IPS-18a (cell line): ENCODE data around the gene UBE4B.
"Not testable (repeated sequence)": the region's sequence is repeated elsewhere in the genome, so short reads cannot be mapped to it uniquely, and the experiment has no call there.

ENCODE experiments used
- H3K27ac ChIP-seq: one replicate; pipeline ENCODE4 v1.5.1; 2013; ENCODE audit warnings: low read length
- H3K27me3 ChIP-seq: one replicate; pipeline ENCODE4 v1.6.1; 2013; ENCODE audit warnings: mild to moderate bottlenecking, low read length; ENCODE audit not compliant: control insufficient read depth, insufficient read depth
- H3K36me3 ChIP-seq: one replicate; pipeline ENCODE4 v1.6.1; 2013; ENCODE audit warnings: low read depth, low read length; ENCODE audit not compliant: control insufficient read depth
- H3K4me1 ChIP-seq: one replicate; pipeline ENCODE4 v1.6.1; 2013; ENCODE audit warnings: low read depth, low read length; ENCODE audit not compliant: control insufficient read depth
- H3K4me3 ChIP-seq: one replicate; pipeline ENCODE4 v1.5.1; 2013; ENCODE audit warnings: low read length
- H3K9ac ChIP-seq: one replicate; pipeline ENCODE4 v1.6.1; 2013; ENCODE audit warnings: mild to moderate bottlenecking, low read length, moderate library complexity
- H3K9me3 ChIP-seq: one replicate; pipeline ENCODE4 v1.6.1; 2013; ENCODE audit warnings: low read depth, low read length; ENCODE audit not compliant: control insufficient read depth

UBE4B gene

DNA sequence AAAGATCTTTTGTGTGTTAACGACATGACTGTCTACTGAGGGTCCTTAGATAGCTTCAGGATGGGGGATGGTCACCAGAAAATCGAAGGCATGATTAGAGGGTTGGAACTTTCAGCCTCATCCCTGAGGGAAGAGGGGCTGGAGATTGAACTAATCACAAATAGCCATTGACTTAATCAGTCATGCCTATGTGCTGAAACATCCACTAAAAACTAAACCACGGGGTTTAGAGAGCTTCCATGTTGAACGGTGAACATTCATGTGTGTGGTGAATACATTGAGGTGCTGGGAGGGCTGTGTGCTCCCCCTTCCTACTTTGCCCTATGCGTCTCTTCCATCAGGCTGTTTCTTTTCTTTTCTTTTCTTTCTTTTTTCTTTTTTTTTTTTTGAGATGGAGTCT lies 18.7 kb upstream of the UBE4B start:
- H3K27ac ChIP-seq: no peak overlapping the region
- no peaks in the 10 kb centered on the region for H3K36me3 ChIP-seq
- no peak overlapping the region for H3K4me3 ChIP-seq
- no peaks in the 10 kb centered on the region for H3K9me3 ChIP-seq
- H3K27me3 ChIP-seq: no peaks in the 10 kb centered on the region
- no peak overlapping the region for H3K9ac ChIP-seq
- no peaks in the 10 kb centered on the region for H3K4me1 ChIP-seq

DNA sequence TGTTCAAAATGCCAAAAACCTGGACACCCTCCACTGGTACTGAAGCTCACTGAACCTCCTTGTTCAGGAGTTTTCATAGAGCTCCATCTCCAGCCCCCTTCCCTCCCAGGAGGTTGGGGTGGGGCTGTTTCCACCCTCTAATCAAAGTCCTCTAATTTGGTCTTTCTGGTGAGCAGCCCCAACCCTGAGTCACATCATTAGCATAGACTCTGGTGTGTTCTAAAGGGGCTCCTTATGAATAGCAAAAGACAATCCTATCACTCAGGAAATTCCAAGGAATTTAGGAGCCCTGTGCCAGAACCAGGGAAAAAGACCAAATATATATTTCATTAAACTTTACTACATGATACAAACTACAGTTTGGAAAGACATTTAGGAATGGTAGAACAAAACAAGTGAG lies 13.2 kb upstream of the UBE4B start:
- no peak overlapping the region for H3K4me3 ChIP-seq
- no peaks in the 10 kb centered on the region for H3K27me3 ChIP-seq
- H3K36me3 ChIP-seq: no peaks in the 10 kb centered on the region
- H3K9ac ChIP-seq: no peak overlapping the region
- H3K27ac ChIP-seq: no peak overlapping the region
- no peaks in the 10 kb centered on the region for H3K4me1 ChIP-seq
- H3K9me3 ChIP-seq: no peaks in the 10 kb centered on the region

DNA sequence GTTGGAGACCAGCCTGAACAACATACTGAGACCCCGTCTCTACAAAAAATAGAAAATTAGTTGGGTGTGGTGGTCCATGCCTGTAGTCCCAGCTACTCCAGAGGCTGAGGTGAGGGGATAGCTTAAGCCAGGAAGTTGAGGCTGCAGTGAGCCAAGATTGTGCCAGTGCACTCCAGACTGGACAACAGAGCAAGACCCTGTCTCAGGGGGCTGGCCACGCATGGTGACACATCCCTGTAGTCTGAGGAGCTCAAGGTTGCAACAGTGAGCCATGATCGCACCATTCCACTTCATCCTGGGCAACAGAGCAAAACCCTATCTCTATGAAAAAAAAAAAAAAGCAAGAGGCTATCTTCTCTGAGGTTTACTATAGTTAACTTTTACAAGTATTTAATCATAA lies 12.7 kb upstream of the UBE4B start:
- no peaks in the 10 kb centered on the region for H3K27me3 ChIP-seq
- H3K4me3 ChIP-seq: no peak overlapping the region
- no peaks in the 10 kb centered on the region for H3K36me3 ChIP-seq
- no peak overlapping the region for H3K27ac ChIP-seq
- no peaks in the 10 kb centered on the region for H3K9me3 ChIP-seq
- no peak overlapping the region for H3K9ac ChIP-seq
- no peaks in the 10 kb centered on the region for H3K4me1 ChIP-seq

DNA sequence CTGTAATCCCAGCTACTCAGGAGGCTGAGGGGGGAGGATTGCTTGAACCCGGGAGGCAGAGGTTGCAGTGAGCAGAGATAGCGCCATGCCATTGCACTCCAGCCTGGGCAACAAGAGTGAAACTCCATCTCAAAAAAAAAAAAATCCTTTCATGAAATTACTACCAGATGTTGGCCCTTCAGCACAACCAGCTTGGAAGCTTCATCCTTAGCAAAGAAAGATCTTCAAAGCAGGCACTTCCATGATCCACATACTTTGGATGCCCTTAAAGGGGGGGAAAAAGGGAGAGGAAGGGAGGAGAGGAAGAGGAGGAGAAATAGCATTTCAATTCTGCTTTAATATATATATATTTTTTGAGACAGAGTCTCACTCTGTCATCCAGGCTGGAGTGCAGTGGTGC lies 12.1 kb upstream of the UBE4B start:
- H3K9ac ChIP-seq, H3K27ac ChIP-seq, H3K4me3 ChIP-seq, H3K4me1 ChIP-seq, H3K36me3 ChIP-seq, H3K27me3 ChIP-seq, H3K9me3 ChIP-seq: not testable (repeated sequence)

DNA sequence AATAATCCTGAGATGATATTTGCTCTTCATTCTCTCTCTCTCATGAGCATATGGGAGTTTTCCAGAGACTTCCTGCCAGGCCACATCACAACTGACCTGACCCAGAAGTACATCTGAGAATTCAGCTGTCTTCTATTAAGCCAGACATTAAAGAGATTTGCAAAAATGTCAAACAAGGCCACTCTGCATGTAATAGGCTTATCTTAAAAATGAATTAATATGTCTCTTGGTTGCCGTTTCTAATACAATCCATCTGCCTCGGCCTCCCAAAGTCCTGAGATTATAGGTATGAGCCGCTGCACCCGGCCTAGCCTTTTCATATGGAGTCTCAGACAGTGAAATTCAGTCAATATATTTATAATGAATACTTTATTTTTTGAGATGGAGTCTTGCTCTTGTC lies 10.8 kb upstream of the UBE4B start:
- H3K9ac ChIP-seq, H3K27me3 ChIP-seq, H3K9me3 ChIP-seq, H3K4me3 ChIP-seq, H3K4me1 ChIP-seq, H3K36me3 ChIP-seq, H3K27ac ChIP-seq: not testable (repeated sequence)

DNA sequence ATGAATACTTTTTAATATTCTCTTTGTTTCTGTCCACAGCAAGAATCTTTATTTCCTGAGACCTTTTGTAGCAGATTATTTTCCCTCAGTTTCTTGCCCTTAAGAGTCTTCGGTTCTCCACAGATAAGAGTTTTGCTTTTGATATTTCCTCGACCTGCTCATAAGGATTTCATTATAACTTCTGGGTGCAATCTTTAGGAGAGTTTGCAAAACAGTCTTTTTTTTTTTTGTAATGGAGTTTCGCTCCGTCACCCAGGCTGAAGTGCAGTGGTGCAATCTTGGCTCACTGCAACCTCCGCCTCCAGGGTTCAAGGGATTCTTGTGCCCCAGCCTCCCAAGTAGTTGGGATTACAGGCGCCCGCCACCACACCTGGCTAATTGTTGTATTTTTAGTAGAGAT lies 10.1 kb upstream of the UBE4B start:
- Histone ChIP-seq H3K4me3 (no peak overlapping the region), H3K27me3 (no peaks in the 10 kb centered on the region), H3K27ac (no peak overlapping the region), H3K4me1 (no peaks in the 10 kb centered on the region), H3K36me3 (no peaks in the 10 kb centered on the region), H3K9me3 (no peaks in the 10 kb centered on the region), H3K9ac (no peak overlapping the region)

DNA sequence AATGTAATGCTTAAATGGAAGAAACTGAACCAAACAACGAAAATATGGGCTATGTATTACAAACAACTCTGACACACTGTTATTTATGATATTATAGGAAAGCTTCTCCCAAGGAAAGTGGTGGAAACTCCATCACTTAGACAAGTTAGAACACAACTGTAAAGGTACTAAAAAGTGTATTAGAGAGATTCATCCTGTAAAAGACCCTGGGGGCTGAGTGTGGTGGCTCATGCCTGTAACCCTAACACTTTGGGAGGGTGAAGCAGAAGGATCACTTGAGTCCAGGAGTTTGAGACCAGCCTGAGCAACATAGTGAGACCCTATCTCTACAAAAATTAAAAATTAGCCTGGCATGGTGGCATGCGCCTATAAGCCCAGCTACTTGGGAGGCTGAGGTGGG lies 7.4 kb upstream of the UBE4B start:
- no peak overlapping the region for H3K27ac ChIP-seq
- no peaks in the 10 kb centered on the region for H3K27me3 ChIP-seq
- no peak overlapping the region for H3K4me3 ChIP-seq
- no peaks in the 10 kb centered on the region for H3K9me3 ChIP-seq
- no peaks in the 10 kb centered on the region for H3K36me3 ChIP-seq
- H3K9ac ChIP-seq: no peak overlapping the region
- H3K4me1 ChIP-seq: no peaks in the 10 kb centered on the region

DNA sequence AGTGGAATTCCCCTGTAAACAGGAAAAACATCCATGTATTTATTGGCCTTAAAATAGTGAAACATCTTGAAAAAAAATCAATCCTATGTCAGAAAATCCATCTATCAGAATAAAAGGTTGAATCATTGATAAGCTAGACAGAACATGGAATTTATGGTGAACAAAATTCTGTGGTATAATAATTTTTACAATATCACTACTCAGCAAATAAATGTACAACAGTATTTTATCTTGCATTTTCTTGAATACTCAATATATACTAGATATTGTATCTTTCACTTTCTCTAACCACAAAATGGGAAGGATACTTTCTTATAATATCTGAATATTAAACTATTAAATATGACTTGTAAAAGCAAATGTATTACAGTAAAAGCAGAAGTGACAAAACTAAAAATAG lies 5.7 kb upstream of the UBE4B start:
- Histone ChIP-seq H3K9me3 (no peaks in the 10 kb centered on the region), H3K27me3 (no peaks in the 10 kb centered on the region), H3K36me3 (no peaks in the 10 kb centered on the region), H3K27ac (no peak overlapping the region), H3K4me3 (no peak overlapping the region), H3K9ac (no peak overlapping the region), H3K4me1 (no peaks in the 10 kb centered on the region)

DNA sequence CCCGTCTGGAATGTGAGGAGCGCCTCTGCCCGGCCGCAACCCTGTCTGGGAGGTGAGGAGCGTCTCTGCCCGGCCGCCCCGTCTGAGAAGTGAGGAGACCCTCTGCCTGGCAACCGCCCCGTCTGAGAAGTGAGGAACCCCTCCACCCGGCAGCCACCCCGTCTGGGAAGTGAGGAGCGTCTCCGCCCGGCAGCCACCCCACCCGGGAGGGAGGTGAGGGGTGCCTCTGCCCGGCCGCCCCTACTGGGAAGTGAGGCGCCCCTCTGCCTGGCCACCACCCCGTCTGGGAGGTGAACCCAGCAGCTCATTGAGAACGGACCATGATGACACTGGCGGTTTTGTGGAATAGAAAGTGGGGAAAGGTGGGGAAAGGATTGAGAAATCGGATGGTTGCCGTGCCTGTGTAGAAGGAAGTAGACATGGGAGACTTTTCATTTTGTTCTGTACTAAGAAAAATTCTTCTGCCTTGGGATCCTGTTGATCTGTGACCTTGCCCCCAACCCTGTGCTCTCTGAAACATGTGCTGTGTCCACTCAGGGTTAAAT lies 3.7 kb upstream of the UBE4B start:
- H3K27ac ChIP-seq, H3K27me3 ChIP-seq, H3K4me1 ChIP-seq, H3K4me3 ChIP-seq, H3K36me3 ChIP-seq, H3K9me3 ChIP-seq, H3K9ac ChIP-seq: not testable (repeated sequence)

DNA sequence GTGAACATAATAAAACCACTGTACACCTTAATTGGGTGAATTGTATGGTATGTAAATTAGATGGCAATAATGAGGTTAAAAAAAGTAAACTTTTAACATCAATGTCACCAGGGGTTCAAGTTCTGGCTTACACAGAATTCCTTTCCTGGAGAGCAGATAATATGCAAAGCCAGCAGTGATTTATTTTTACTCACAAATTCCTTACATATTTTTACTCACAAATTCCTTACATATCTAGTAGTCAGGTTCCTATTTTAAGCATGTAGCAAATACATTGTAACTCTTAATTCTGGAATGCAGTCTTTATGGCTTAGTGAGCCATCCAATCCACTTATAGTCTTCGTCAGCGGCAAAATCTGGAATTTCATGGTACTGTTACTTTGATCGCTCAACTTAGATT lies 1.3 kb upstream of the UBE4B start:
- no peak overlapping the region for H3K27ac ChIP-seq
- no peaks in the 10 kb centered on the region for H3K36me3 ChIP-seq
- H3K9me3 ChIP-seq: no peaks in the 10 kb centered on the region
- no peaks in the 10 kb centered on the region for H3K27me3 ChIP-seq
- H3K4me1 ChIP-seq: peaks cover 8% of the 10 kb centered on the region
- no peak overlapping the region for H3K4me3 ChIP-seq
- no peak overlapping the region for H3K9ac ChIP-seq

DNA sequence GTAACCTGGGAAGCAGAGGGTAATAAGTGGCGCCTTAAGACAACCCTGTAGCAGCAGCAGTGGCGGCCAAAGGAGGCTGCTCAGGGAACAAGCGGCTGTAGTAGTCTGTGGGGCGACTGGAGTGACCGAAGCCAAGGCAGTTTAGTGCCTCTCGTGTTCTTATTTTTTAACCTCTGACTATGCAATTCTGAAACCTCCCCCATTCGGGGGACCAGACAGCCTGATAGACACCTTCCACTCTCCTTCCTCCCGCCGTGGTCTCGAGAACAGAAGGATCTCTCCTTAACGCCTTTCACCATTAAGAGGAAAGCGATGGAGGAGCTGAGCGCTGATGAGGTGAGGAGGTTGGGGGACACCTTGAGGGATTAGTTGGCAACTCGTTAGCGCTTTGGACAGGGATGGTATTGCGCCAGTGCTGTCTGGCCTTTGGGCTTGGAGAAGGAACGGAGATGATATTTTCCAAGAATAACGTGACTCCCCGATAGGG lies 644 bp downstream of the UBE4B start:
- H3K27me3 ChIP-seq: no peaks in the 10 kb centered on the region
- no peaks in the 10 kb centered on the region for H3K9me3 ChIP-seq
- peak overlapping the region; percentile 97 for H3K9ac ChIP-seq
- H3K27ac ChIP-seq: peak overlapping the region; percentile 96
- peak overlapping the region; percentile 100 for H3K4me3 ChIP-seq
- peaks cover 8% of the 10 kb centered on the region for H3K4me1 ChIP-seq
- peaks cover 3% of the 10 kb centered on the region for H3K36me3 ChIP-seq

DNA sequence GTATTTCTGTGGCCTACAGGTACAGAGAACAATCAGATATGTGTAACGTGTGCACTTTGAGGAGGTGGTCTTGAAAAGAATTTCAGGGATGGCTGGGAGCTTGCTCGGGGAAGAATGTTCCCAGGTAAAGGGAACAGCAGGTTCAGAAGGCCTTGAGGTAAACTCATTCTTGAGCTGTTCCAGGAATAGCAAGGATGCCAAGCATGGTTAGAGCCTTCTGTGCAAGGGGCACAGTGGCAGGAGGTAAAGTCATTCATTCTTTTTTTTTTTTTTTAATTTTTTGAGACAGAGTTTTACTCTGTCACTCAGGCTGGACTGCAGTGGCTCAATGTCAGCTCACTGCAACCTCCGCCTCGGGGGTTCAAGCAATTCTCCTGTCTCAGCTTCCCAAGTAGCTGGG lies 10.0 kb downstream of the UBE4B start:
- no peak overlapping the region for H3K4me3 ChIP-seq
- H3K4me1 ChIP-seq: peaks cover 15% of the 10 kb centered on the region
- no peak overlapping the region for H3K27ac ChIP-seq
- no peak overlapping the region for H3K9ac ChIP-seq
- no peaks in the 10 kb centered on the region for H3K27me3 ChIP-seq
- H3K9me3 ChIP-seq: no peaks in the 10 kb centered on the region
- H3K36me3 ChIP-seq: peaks cover 5% of the 10 kb centered on the region
